ENCODE data around the gene SGPP2. TPM values are rescaled to one million over a fixed set of nuclear protein-coding genes. Genes with fewer than 3 reads are reported as not detected.
A peak's percentile ranks its signal among the peaks of the same experiment; 100 is the strongest.

The SGPP2 gene
- total RNA-seq, 1 experiment from 2014 or later = 0.57 TPM

- H2AFZ ChIP-seq = no peak overlapping the region
- no peaks in the 10 kb centered on the region for H3K36me3 ChIP-seq (ENCODE audit: low read depth)
- no peaks in the 10 kb centered on the region; the same call in 1 of the 2 replicates for H3K9me3 ChIP-seq (ENCODE audit: insufficient read depth, low read depth)
- H4K20me1 ChIP-seq (ENCODE audit: insufficient read depth) = no peaks in the 10 kb centered on the region
- H3K79me2 ChIP-seq (ENCODE audit: low read depth) = no peaks in the 10 kb centered on the region
- H3K4me3 ChIP-seq = no peak overlapping the region
- intact Hi-C loops (cut with micrococcal nuclease; ENCODE audit: unreplicated experiment) = no loop called here
- ChIA-PET POLR2A (ENCODE audit: unreplicated experiment) (interaction anchor here (0.8 kb wide), 1 partner anchor 120 kb away, joined by 5 read pairs; no protein-coding TSS in a partner anchor), CTCF (no interaction called here)
- H3K27me3 ChIP-seq (ENCODE audit: insufficient read depth, low read depth) = no peaks in the 10 kb centered on the region
- DNase-seq = no peak
- no peak overlapping the region for H3K27ac ChIP-seq
- H3F3A ChIP-seq (ENCODE audit: insufficient read depth, low read depth) = no peaks in the 10 kb centered on the region
- H3K4me2 ChIP-seq = no peak overlapping the region
- H3K4me1 ChIP-seq (replicated peaks; ENCODE audit: insufficient read depth) = no peaks in the 10 kb centered on the region
- TF ChIP-seq, protein P1, sequence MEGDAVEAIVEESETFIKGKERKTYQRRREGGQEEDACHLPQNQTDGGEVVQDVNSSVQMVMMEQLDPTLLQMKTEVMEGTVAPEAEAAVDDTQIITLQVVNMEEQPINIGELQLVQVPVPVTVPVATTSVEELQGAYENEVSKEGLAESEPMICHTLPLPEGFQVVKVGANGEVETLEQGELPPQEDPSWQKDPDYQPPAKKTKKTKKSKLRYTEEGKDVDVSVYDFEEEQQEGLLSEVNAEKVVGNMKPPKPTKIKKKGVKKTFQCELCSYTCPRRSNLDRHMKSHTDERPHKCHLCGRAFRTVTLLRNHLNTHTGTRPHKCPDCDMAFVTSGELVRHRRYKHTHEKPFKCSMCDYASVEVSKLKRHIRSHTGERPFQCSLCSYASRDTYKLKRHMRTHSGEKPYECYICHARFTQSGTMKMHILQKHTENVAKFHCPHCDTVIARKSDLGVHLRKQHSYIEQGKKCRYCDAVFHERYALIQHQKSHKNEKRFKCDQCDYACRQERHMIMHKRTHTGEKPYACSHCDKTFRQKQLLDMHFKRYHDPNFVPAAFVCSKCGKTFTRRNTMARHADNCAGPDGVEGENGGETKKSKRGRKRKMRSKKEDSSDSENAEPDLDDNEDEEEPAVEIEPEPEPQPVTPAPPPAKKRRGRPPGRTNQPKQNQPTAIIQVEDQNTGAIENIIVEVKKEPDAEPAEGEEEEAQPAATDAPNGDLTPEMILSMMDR (conservative IDR thresholded peaks at IDR 0.05) = no peak
- no TSS peak for BruUV-seq (replicated peaks)
- H3K9me2 ChIP-seq (ENCODE audit: insufficient read depth) = no peaks in the 10 kb centered on the region; the same call in 1 of the 2 replicates
Measured at GRCh38 chr2:222494104-222494739, 69.9 kb downstream of the SGPP2 start.

DNA sequence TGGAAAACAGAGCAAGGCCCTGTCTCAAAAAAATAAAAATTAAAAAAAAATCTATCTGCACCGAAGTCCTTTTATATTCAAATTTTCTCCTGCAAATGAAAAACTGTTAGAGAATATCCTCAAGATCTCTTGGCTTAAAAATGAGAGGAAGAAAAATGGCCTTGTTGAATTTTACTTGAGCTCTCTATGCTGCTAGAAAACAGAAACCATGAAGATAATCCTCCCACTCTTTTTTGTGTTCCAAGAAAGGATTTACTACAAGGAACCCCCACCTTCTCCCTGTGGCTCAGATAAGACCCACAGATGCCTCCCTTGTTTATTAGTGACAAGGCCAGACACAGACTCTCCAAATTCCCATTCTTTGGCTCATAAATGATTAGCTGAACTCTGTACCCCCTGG is 71.0 kb downstream of the SGPP2 start:
- no peak for DNase-seq
- no peaks in the 10 kb centered on the region for H3K79me2 ChIP-seq (ENCODE audit: low read depth)
- no peak overlapping the region for H3K4me2 ChIP-seq
- no peaks in the 10 kb centered on the region for H3K4me1 ChIP-seq (replicated peaks; ENCODE audit: insufficient read depth)
- CTCF ChIA-PET = no interaction called here
- H3F3A ChIP-seq (ENCODE audit: insufficient read depth, low read depth) = no peaks in the 10 kb centered on the region
- H3K9me3 ChIP-seq (ENCODE audit: insufficient read depth, low read depth) = no peaks in the 10 kb centered on the region; the same call in 1 of the 2 replicates
- no TSS peak for BruUV-seq (replicated peaks)
- no peaks in the 10 kb centered on the region for H4K20me1 ChIP-seq (ENCODE audit: insufficient read depth)
- no peak overlapping the region for H3K4me3 ChIP-seq
- no peak overlapping the region for H3K27ac ChIP-seq
- no peak overlapping the region for H2AFZ ChIP-seq
- no peaks in the 10 kb centered on the region for H3K27me3 ChIP-seq (ENCODE audit: insufficient read depth, low read depth)
- POLR2A ChIA-PET (ENCODE audit: unreplicated experiment) = no interaction called here
- intact Hi-C loops (cut with micrococcal nuclease; ENCODE audit: unreplicated experiment) = no loop called here
- H3K9me2 ChIP-seq (ENCODE audit: insufficient read depth) = no peaks in the 10 kb centered on the region; the same call in 1 of the 2 replicates
- TF ChIP-seq EZH2 (IDR thresholded peaks at IDR 0.05; ENCODE audit: low read depth) = no peak
- TF ChIP-seq, protein P1 (conservative IDR thresholded peaks at IDR 0.05) = no peak
- no peaks in the 10 kb centered on the region for H3K36me3 ChIP-seq (ENCODE audit: low read depth)

DNA sequence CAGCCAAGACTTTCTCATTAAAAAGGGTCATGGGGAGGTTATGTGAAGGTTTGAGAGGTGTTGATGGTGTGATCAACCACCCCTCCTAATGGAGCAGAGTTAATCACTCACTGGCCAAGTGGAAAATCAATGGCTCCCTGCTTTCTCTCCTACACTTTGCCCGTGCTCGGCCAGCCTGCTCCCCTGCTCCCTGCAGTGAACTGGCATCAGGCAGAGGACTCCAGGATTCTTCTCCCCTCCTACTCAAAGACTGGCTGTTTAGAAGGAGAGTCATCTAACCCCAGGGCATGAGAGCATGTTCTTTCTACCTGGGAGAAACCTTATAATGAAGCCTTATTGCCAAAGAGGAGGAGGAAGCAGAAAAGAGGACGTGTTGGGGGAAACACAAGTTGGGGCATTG is 74.9 kb downstream of the SGPP2 start:
- Histone ChIP-seq H3K36me3 (ENCODE audit: low read depth) (no peaks in the 10 kb centered on the region), H2AFZ (no peak overlapping the region), H3K27ac (no peak overlapping the region), H3K79me2 (ENCODE audit: low read depth) (no peaks in the 10 kb centered on the region), H3K9me2 (ENCODE audit: insufficient read depth) (no peaks in the 10 kb centered on the region; the same call in 1 of the 2 replicates), H3K27me3 (ENCODE audit: insufficient read depth, low read depth) (no peaks in the 10 kb centered on the region), H4K20me1 (ENCODE audit: insufficient read depth) (no peaks in the 10 kb centered on the region), H3K4me2 (no peak overlapping the region), H3F3A (ENCODE audit: insufficient read depth, low read depth) (no peaks in the 10 kb centered on the region), H3K4me3 (no peak overlapping the region), H3K4me1 (replicated peaks; ENCODE audit: insufficient read depth) (no peaks in the 10 kb centered on the region), H3K9me3 (ENCODE audit: insufficient read depth, low read depth) (no peaks in the 10 kb centered on the region)
- CTCF ChIA-PET = no interaction called here
- BruUV-seq (replicated peaks) = no TSS peak
- TF ChIP-seq, protein P1 (conservative IDR thresholded peaks at IDR 0.05) = no peak
- TF ChIP-seq EZH2 (IDR thresholded peaks at IDR 0.05; ENCODE audit: low read depth) = no peak
- intact Hi-C loops (cut with micrococcal nuclease; ENCODE audit: unreplicated experiment) = no loop called here
- DNase-seq = peak in 1 of 2 experiments; percentile 6
- POLR2A ChIA-PET (ENCODE audit: unreplicated experiment) = no interaction called here

Data from PC-9 (cell line).